Osteoblast (primary cell): Measurements from ENCODE around the gene MAP3K5. TPM values are rescaled to one million over a fixed set of nuclear protein-coding genes. Genes with fewer than 3 reads are reported as not detected.

Experiments used
- DNase-seq: peaks from one replicate; pipeline ENCODE4 v3.0.0; 2011; ENCODE audit warnings: low spot score, mixed read lengths; ENCODE audit not compliant: insufficient read length; ENCODE audit errors: missing footprints
- H2AFZ ChIP-seq: 2 replicates; pipeline ENCODE4 v1.6.0; 2011; ENCODE audit warnings: mild to moderate bottlenecking, low read length
- H3K27ac ChIP-seq: 2 replicates; pipeline ENCODE4 v1.5.1; 2011; ENCODE audit warnings: mild to moderate bottlenecking, low read depth, low read length, moderate library complexity
- H3K27me3 ChIP-seq: 2 replicates; pipeline ENCODE4 v1.6.0; 2012; ENCODE audit warnings: mild to moderate bottlenecking, control low read depth, inconsistent platforms, low read length, moderate library complexity; ENCODE audit not compliant: insufficient read depth
- H3K36me3 ChIP-seq: 2 replicates; pipeline ENCODE4 v1.5.1; 2011; ENCODE audit warnings: mild to moderate bottlenecking, low read length, control low read depth, moderate library complexity; ENCODE audit not compliant: insufficient read depth
- H3K4me1 ChIP-seq: 2 replicates; pipeline ENCODE4 v1.5.1; 2011; ENCODE audit warnings: mild to moderate bottlenecking, low read length, control low read depth, moderate library complexity; ENCODE audit not compliant: insufficient read depth
- H3K4me2 ChIP-seq: 2 replicates; pipeline ENCODE4 v1.6.0; 2011; ENCODE audit warnings: mild to moderate bottlenecking, low read length; ENCODE audit not compliant: insufficient read depth
- H3K4me3 ChIP-seq: fragments of 200-600 bp; sonication (generic); 3 replicates; pipeline ENCODE4 v1.5.1; 2012; ENCODE audit warnings: mild to moderate bottlenecking, low read length, inconsistent platforms; ENCODE audit not compliant: insufficient read depth
- H3K79me2 ChIP-seq: 2 replicates; pipeline ENCODE4 v1.6.0; 2012; ENCODE audit warnings: mild to moderate bottlenecking, low read length, control low read depth, inconsistent platforms; ENCODE audit not compliant: insufficient read depth
- H3K9me3 ChIP-seq: 2 replicates; pipeline ENCODE4 v1.5.1; 2011; ENCODE audit warnings: low read depth, low read length, control low read depth
- H4K20me1 ChIP-seq: 2 replicates; pipeline ENCODE4 v1.6.0; 2012; ENCODE audit warnings: mild to moderate bottlenecking, low read length, control low read depth; ENCODE audit not compliant: insufficient read depth
- total RNA-seq: library from RNA; depleted of rRNA; stranded (reverse); fragments of >200 nt; gene quantifications from 2 replicates; pipeline ENCODE4 v1.2.3, GENCODE V29; 2012
- TF ChIP-seq, protein P1 (sequence below): IDR thresholded peaks from 2 replicates; pipeline ENCODE4 v1.5.1; 2011; ENCODE audit warnings: mild to moderate bottlenecking, low read depth, low read length, moderate library complexity; ENCODE audit errors: extremely low read depth

MAP3K5 gene
- total RNA-seq, 1 donor, result 8.3 TPM

DNA sequence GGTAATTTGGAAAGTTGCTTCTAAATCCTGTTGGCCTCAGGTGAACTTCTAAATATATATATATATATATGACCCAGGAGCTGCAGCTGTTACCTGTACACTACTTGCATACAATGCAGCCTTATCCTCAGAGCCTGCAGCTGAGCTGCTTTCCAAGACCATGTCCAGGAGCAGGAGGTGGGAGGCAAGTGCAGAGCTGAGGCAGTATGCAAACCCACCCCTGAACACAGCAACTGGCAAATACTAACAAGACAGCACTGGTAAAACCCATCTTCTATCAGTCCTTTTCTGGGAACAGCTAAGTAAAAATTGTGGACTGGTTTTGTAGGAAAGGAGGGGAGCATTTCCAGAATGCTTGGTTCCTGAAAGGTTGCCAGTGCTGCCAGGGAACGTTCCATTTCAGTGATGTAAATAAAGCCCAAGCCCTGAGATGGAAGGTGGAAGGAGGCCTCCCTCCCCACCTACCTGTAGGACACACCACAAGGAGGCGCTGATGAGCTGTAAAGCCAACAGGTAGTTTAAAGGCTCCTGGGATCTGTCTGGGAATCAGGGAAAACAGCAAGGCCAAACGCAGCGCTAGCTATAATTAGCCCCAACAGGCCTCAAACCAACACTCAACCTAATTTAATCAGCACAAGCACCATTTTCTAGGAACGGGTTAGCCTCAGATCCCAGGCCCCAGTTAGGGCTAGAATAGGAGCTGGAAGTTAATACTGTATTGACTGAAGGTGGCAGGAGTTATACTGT is 148.3 kb downstream of the MAP3K5 start:
- H2AFZ ChIP-seq, result peak overlapping the region; percentile 16
- no peaks in the 10 kb centered on the region for H3K79me2 ChIP-seq
- H4K20me1 ChIP-seq, result no peaks in the 10 kb centered on the region
- peaks cover 33% of the 10 kb centered on the region for H3K4me1 ChIP-seq
- no peaks in the 10 kb centered on the region for H3K27me3 ChIP-seq
- peak; percentile 78 for DNase-seq
- no peak overlapping the region for H3K4me3 ChIP-seq
- TF ChIP-seq, protein P1, sequence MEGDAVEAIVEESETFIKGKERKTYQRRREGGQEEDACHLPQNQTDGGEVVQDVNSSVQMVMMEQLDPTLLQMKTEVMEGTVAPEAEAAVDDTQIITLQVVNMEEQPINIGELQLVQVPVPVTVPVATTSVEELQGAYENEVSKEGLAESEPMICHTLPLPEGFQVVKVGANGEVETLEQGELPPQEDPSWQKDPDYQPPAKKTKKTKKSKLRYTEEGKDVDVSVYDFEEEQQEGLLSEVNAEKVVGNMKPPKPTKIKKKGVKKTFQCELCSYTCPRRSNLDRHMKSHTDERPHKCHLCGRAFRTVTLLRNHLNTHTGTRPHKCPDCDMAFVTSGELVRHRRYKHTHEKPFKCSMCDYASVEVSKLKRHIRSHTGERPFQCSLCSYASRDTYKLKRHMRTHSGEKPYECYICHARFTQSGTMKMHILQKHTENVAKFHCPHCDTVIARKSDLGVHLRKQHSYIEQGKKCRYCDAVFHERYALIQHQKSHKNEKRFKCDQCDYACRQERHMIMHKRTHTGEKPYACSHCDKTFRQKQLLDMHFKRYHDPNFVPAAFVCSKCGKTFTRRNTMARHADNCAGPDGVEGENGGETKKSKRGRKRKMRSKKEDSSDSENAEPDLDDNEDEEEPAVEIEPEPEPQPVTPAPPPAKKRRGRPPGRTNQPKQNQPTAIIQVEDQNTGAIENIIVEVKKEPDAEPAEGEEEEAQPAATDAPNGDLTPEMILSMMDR, result peak; percentile 97
- no peak overlapping the region for H3K4me2 ChIP-seq
- H3K36me3 ChIP-seq, result no peaks in the 10 kb centered on the region
- no peaks in the 10 kb centered on the region for H3K9me3 ChIP-seq
- H3K27ac ChIP-seq, result no peak overlapping the region

DNA sequence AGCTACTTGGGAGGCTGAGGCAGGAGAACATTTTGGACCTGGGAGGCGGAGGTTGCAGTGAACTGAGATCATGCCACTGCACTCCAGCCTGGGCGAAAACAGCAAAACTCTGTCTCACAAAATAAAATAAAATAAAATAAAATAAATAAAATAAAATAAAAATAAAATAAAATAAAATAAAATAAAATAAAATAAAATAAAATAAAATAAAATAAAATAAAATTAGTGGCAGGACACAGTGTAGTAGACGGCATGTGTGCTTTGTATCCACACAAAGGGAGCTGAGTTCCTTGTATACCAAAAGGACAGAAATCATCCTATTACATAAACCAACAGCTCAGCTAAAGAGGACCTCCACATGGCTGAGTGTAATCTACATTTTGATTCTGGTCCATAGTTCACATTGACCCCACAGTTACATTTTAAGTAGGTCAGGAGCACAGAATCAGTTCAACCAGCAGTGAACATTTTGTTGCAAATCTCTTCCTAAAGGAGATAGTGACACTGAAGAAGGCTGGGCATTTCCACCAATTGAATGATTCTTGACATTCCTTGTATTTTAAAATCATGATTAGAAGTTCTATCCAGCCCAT is 150.3 kb downstream of the MAP3K5 start:
- no peaks in the 10 kb centered on the region for H3K9me3 ChIP-seq
- TF ChIP-seq, protein P1, result no peak
- no peak overlapping the region for H3K4me2 ChIP-seq
- H3K27ac ChIP-seq, result no peak overlapping the region
- no peak overlapping the region for H3K4me3 ChIP-seq
- no peaks in the 10 kb centered on the region for H3K79me2 ChIP-seq
- H3K4me1 ChIP-seq, result peaks cover 24% of the 10 kb centered on the region
- H2AFZ ChIP-seq, result no peak overlapping the region
- no peaks in the 10 kb centered on the region for H3K36me3 ChIP-seq
- no peaks in the 10 kb centered on the region for H4K20me1 ChIP-seq
- no peaks in the 10 kb centered on the region for H3K27me3 ChIP-seq
- no peak for DNase-seq

DNA sequence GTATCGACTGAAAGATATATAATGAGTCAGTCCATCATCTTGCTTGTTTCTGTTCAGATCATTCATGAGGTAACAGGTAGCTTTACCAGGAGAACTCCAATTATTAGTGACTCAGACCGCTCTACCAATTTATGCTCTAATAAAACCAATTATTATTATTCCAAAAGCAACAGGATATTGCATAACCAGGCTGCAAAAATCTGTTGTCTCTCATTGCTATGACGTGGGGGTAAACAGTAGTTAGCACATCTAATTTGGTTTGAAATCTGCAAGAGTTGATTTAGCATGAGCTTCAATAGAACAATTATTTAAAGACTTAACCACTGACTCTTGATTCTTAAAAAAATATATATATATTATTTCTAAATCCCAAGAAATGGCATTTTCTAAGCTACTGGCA is 151.1 kb downstream of the MAP3K5 start:
- Histone ChIP-seq H3K4me3 (no peak overlapping the region), H4K20me1 (no peaks in the 10 kb centered on the region), H3K4me1 (peaks cover 20% of the 10 kb centered on the region), H2AFZ (no peak overlapping the region), H3K9me3 (no peaks in the 10 kb centered on the region), H3K79me2 (no peaks in the 10 kb centered on the region), H3K4me2 (no peak overlapping the region), H3K36me3 (no peaks in the 10 kb centered on the region), H3K27ac (peak overlapping the region; percentile 57), H3K27me3 (no peaks in the 10 kb centered on the region)
- TF ChIP-seq, protein P1, result no peak
- DNase-seq, result no peak

DNA sequence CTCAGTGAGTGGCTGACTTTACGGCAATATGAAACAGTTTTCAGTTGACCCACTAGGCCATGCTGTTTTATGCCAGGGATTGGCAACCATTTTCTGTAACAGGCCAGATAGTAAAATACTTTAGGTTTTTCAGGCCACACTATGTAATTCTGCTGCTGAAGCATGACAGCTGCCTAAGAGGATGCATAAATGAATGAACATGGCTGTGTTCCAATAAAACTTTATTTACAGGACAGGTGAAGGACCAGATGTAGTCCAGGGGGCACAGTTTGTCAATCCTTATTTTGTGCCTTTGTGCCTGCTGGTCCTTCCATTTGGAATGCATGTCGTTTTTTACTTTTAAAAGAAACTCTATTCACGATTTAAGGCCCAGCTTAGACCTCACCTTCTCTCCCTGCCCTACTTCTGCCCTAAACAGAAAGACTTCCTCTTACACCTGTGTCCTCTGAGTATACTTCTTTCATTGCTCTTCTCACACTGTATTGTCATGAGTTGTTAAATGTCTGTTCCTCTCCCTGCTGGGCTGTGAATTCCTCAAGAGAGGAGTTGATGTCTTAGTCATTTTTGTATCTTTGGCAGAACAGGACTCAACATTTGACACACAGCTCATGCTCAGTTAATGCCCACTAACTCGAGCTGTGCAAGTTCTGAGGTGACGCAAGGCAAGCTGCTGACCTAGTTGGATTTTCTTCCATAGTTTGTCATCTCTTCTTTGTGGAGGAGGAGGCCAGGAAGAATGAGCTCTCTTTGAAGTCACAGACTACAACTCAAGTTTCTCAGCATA is 152.0 kb downstream of the MAP3K5 start:
- Histone ChIP-seq H3K27ac (peak overlapping the region; percentile 57), H2AFZ (no peak overlapping the region), H4K20me1 (no peaks in the 10 kb centered on the region), H3K36me3 (no peaks in the 10 kb centered on the region), H3K4me3 (no peak overlapping the region), H3K27me3 (no peaks in the 10 kb centered on the region), H3K4me1 (peaks cover 20% of the 10 kb centered on the region), H3K9me3 (no peaks in the 10 kb centered on the region), H3K79me2 (no peaks in the 10 kb centered on the region), H3K4me2 (peak overlapping the region; percentile 5)
- peak; percentile 38 for DNase-seq
- TF ChIP-seq, protein P1, result no peak
